ENCODE data around the gene LRRC1. TPM values are rescaled to one million over a fixed set of nuclear protein-coding genes. Genes with fewer than 3 reads are reported as not detected.
A peak's percentile ranks its signal among the peaks of the same experiment; 100 is the strongest.

LRRC1 gene
- total and polyA plus RNA-seq, 2 of the 13 experiments (the other 11 are each of a cell fraction or from before 2014, with no cell fraction given) = 15.6 to 27.7 TPM

DNA sequence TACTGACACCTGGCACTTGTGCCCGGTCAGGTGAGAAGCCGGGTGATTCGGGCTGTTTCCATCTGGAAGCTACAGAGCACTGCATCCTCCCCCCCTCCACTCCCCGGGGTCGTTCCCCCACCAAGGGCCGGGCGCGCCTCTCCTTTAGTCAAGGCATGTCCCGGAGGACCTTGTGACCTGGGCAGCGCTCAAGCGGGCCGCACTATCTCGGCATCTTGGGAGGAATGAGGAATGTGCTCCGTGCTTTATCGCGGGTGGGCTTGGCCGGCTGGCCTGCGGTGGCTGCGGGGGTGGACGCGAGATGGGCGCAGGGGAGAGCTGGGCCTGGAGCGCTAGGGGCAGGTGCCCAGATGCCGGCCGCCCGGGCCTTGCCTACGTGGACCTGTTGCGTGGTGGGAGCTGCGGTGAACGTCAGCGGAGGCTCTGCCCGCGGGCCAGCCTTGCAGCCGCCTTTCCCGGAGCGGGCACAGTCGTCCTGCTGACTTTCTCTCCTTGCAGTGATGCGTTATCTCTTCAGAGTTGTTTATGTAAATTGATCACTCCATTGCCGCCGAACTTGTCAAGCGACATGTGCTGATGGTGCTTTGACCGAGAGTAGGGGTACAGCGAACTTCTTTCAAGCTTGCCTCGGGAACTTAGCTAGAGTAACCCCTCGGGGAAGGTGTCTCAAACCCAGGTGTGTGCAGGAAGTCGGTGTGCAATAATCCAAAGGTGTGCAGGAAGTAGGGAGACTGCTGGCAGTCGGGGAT is 1.1 kb downstream of the LRRC1 start (continued):
- TF ChIP-seq SPEN (CRISPR knock-in tag; IDR thresholded peaks at IDR 0.05; ENCODE audit: low read depth) (peak; percentile 71; the same call in 1 of the 2 replicates), ZGPAT (CRISPR knock-in tag; IDR thresholded peaks at IDR 0.05) (0 out of 2 replicates have a peak, but pooled peaks have one; percentile 48), ZNF691 (CRISPR knock-in tag; IDR thresholded peaks at IDR 0.05; ENCODE audit: borderline replicate concordance, low read depth) (peak; percentile 69; the same call in 1 of the 2 replicates), ZNF737 (CRISPR knock-in tag; IDR thresholded peaks at IDR 0.05; ENCODE audit: borderline replicate concordance) (peak; percentile 82; the same call in 1 of the 2 replicates), ZNF883 (CRISPR knock-in tag; IDR thresholded peaks at IDR 0.05; ENCODE audit: not compliant biosample characterization) (peak; percentile 78), ZNF772 (CRISPR knock-in tag; IDR thresholded peaks at IDR 0.05) (peak; percentile 48; the same call in 1 of the 2 replicates), ZNF563 (CRISPR knock-in tag; IDR thresholded peaks at IDR 0.05) (peak; percentile 77; the same call in 1 of the 2 replicates), ZNF431 (CRISPR knock-in tag; IDR thresholded peaks at IDR 0.05; ENCODE audit: borderline replicate concordance, low read depth) (peak; percentile 67; the same call in 1 of the 2 replicates), ZNF781 (CRISPR knock-in tag; IDR thresholded peaks at IDR 0.05; ENCODE audit: borderline replicate concordance, not compliant biosample characterization) (peak; percentile 42), RBM22 (optimal IDR thresholded peaks at IDR 0.05; ENCODE audit: low read length) (no peak), TBX3 (IDR thresholded peaks at IDR 0.05; ENCODE audit: borderline replicate concordance) (no peak), SCMH1 (CRISPR knock-in tag; IDR thresholded peaks at IDR 0.05; ENCODE audit: borderline replicate concordance) (no peak), KLF12 (CRISPR knock-in tag; IDR thresholded peaks at IDR 0.05; ENCODE audit: borderline replicate concordance) (peak; percentile 52; the same call in 1 of the 2 replicates), ZNF672 (CRISPR knock-in tag; IDR thresholded peaks at IDR 0.05) (0 out of 2 replicates have a peak, but pooled peaks have one; percentile 10), ZNF775 (CRISPR knock-in tag; IDR thresholded peaks at IDR 0.05; ENCODE audit: borderline replicate concordance) (no peak), AGO1 (IDR thresholded peaks at IDR 0.05; ENCODE audit: low read depth, low read length, poor library complexity, severe bottlenecking) (no peak), POLR2G (IDR thresholded peaks at IDR 0.05; ENCODE audit: low read depth, low read length) (no peak), GATAD2A (CRISPR knock-in tag; IDR thresholded peaks at IDR 0.05) (0 out of 2 replicates have a peak, but pooled peaks have one; percentile 2)
- TF ChIP-seq, protein P1, sequence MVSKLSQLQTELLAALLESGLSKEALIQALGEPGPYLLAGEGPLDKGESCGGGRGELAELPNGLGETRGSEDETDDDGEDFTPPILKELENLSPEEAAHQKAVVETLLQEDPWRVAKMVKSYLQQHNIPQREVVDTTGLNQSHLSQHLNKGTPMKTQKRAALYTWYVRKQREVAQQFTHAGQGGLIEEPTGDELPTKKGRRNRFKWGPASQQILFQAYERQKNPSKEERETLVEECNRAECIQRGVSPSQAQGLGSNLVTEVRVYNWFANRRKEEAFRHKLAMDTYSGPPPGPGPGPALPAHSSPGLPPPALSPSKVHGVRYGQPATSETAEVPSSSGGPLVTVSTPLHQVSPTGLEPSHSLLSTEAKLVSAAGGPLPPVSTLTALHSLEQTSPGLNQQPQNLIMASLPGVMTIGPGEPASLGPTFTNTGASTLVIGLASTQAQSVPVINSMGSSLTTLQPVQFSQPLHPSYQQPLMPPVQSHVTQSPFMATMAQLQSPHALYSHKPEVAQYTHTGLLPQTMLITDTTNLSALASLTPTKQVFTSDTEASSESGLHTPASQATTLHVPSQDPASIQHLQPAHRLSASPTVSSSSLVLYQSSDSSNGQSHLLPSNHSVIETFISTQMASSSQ (IDR thresholded peaks at IDR 0.05; ENCODE audit: low read depth) = no peak
- TF ChIP-seq, protein P1 (CRISPR knock-in tag; IDR thresholded peaks at IDR 0.05; ENCODE audit: borderline replicate concordance) = no peak
- TF ChIP-seq, protein P2, sequence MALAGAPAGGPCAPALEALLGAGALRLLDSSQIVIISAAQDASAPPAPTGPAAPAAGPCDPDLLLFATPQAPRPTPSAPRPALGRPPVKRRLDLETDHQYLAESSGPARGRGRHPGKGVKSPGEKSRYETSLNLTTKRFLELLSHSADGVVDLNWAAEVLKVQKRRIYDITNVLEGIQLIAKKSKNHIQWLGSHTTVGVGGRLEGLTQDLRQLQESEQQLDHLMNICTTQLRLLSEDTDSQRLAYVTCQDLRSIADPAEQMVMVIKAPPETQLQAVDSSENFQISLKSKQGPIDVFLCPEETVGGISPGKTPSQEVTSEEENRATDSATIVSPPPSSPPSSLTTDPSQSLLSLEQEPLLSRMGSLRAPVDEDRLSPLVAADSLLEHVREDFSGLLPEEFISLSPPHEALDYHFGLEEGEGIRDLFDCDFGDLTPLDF (CRISPR knock-in tag; IDR thresholded peaks at IDR 0.05) = no peak

Measured in HepG2 (cell line).